ENCODE measurements around the gene ZBTB2. TPM values are rescaled to one million over a fixed set of nuclear protein-coding genes. Genes with fewer than 3 reads are reported as not detected.

ZBTB2 gene
- total and polyA plus RNA-seq, 10 of the 15 experiments (the other 5 are each of a cell fraction or from before 2014, with no cell fraction given), result 4.2 to 21.9 (median 15.0) TPM

GRCh38 chr6:151393410-151393809 lies 2.1 kb upstream of the ZBTB2 start:
- RAD21 ChIA-PET (ENCODE audit: unreplicated experiment), result no interaction called here
- TF ChIP-seq ATF7 (IDR thresholded peaks at IDR 0.05; ENCODE audit: low read depth) (no peak), ZBED1 (IDR thresholded peaks at IDR 0.05; ENCODE audit: borderline replicate concordance) (no peak), RELA (IDR thresholded peaks at IDR 0.05; ENCODE audit: borderline replicate concordance, partially characterized antibody) (no peak), SMC3 (IDR thresholded peaks at IDR 0.05; ENCODE audit: borderline replicate concordance, low read length) (no peak), NR2C2 (IDR thresholded peaks at IDR 0.05; ENCODE audit: borderline replicate concordance, control insufficient read depth, insufficient read length, low read depth) (no peak), POLR2AphosphoS2 (IDR thresholded peaks at IDR 0.05; ENCODE audit: low read depth, low read length) (no peak), ZNF622 (IDR thresholded peaks at IDR 0.05) (no peak), ZBTB11 (CRISPR knock-in tag; IDR thresholded peaks at IDR 0.05) (no peak), IKZF2 (IDR thresholded peaks at IDR 0.05) (no peak), ZNF384 (IDR thresholded peaks at IDR 0.05; ENCODE audit: borderline replicate concordance, low read depth, low read length) (no peak), KAT2A (conservative IDR thresholded peaks at IDR 0.05; ENCODE audit: control insufficient read depth, low read depth, low read length) (no peak), RCOR1 (conservative IDR thresholded peaks at IDR 0.05; ENCODE audit: low read depth, low read length) (no peak), KLF5 (IDR thresholded peaks at IDR 0.05; ENCODE audit: partially characterized antibody) (no peak), SP1 (IDR thresholded peaks at IDR 0.05; ENCODE audit: low read depth, low read length) (no peak), BRCA1 (IDR thresholded peaks at IDR 0.05; ENCODE audit: low read depth, low read length) (no peak), MEF2A (IDR thresholded peaks at IDR 0.05; ENCODE audit: insufficient read depth, low read depth, low read length) (no peak)
- TF ChIP-seq, protein P1, sequence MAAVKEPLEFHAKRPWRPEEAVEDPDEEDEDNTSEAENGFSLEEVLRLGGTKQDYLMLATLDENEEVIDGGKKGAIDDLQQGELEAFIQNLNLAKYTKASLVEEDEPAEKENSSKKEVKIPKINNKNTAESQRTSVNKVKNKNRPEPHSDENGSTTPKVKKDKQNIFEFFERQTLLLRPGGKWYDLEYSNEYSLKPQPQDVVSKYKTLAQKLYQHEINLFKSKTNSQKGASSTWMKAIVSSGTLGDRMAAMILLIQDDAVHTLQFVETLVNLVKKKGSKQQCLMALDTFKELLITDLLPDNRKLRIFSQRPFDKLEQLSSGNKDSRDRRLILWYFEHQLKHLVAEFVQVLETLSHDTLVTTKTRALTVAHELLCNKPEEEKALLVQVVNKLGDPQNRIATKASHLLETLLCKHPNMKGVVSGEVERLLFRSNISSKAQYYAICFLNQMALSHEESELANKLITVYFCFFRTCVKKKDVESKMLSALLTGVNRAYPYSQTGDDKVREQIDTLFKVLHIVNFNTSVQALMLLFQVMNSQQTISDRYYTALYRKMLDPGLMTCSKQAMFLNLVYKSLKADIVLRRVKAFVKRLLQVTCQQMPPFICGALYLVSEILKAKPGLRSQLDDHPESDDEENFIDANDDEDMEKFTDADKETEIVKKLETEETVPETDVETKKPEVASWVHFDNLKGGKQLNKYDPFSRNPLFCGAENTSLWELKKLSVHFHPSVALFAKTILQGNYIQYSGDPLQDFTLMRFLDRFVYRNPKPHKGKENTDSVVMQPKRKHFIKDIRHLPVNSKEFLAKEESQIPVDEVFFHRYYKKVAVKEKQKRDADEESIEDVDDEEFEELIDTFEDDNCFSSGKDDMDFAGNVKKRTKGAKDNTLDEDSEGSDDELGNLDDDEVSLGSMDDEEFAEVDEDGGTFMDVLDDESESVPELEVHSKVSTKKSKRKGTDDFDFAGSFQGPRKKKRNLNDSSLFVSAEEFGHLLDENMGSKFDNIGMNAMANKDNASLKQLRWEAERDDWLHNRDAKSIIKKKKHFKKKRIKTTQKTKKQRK (IDR thresholded peaks at IDR 0.05; ENCODE audit: low read depth, low read length), result no peak
- TF ChIP-seq, protein P2, sequence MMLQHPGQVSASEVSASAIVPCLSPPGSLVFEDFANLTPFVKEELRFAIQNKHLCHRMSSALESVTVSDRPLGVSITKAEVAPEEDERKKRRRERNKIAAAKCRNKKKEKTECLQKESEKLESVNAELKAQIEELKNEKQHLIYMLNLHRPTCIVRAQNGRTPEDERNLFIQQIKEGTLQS (IDR thresholded peaks at IDR 0.05; ENCODE audit: borderline replicate concordance, extremely low read depth, low read depth, low read length), result no peak

More at GRCh38 chr6:151393410-151393809, 2.1 kb upstream of the ZBTB2 start:
- Histone ChIP-seq H3K9me3 (replicated peaks; ENCODE audit: control insufficient read depth, insufficient read depth, low read length) (no peaks in the 10 kb centered on the region), H3K4me2 (ENCODE audit: control insufficient read depth, insufficient read depth) (peak overlapping the region; percentile 93), H3K36me3 (ENCODE audit: control insufficient read depth in 2 of 2, insufficient read depth in 2 of 2, low read length in 1 of 2) (peaks cover 0 to 4% of the 10 kb centered on the region in 2 experiments; a peak in 1 of 4 replicates), H3K27ac (ENCODE audit: control insufficient read depth, insufficient read depth) (peak overlapping the region; percentile 56; the same call in 1 of the 2 replicates), H3K79me2 (ENCODE audit: control insufficient read depth, insufficient read depth, low read length) (peaks cover 86% of the 10 kb centered on the region), H3K27me3 (replicated peaks in 1 of 2; ENCODE audit: control insufficient read depth in 2 of 2, insufficient read depth in 2 of 2, low read length in 1 of 2) (no peaks in the 10 kb centered on the region), H2AFZ (ENCODE audit: control insufficient read depth, low read depth, low read length) (no peak overlapping the region), H4K20me1 (ENCODE audit: control insufficient read depth, insufficient read depth) (0 out of 2 replicates have a peak, but pooled peaks cover 6% of the 10 kb centered on the region), H3K9ac (ENCODE audit: control insufficient read depth, insufficient read depth, low read length) (peak overlapping the region; percentile 36), H3K4me1 (ENCODE audit: control insufficient read depth, insufficient read depth, low read length) (peaks cover 18% of the 10 kb centered on the region), H3K4me3 (peak overlapping the region; percentile 82)
- CTCF ChIA-PET, result interaction anchor here (1.2 to 5.9 kb wide), 4 partner anchors 9 to 58 kb away, joined by 4 to 63 read pairs (median 6); no protein-coding TSS in a partner anchor
- no peak for ATAC-seq
- WGBS (ENCODE audit: insufficient coverage, insufficient replicate concordance, low lambda C conversion rate, missing lambda C conversion rate), result 0% methylated on average over 4 of the region's 4 CpGs
- BruUV-seq (replicated peaks), result no TSS peak
- intact Hi-C loops (cut with micrococcal nuclease; ENCODE audit: unreplicated experiment), result loop anchor here (5.0 kb wide), 2 partner anchors 309 to 1589 kb away; partner anchors contain the start of gene FBXO5
- FAIRE-seq, result no peak
- POLR2A ChIA-PET, result interaction anchor here (0.6 to 1.4 kb wide), 2 partner anchors 12 to 58 kb away, joined by 3 to 6 read pairs; partner anchors contain the start of gene RMND1
- SMC1A ChIA-PET (ENCODE audit: uncharacterized antibody, unreplicated experiment), result interaction anchor here (0.9 kb wide), 2 partner anchors 58 to 91 kb away, joined by 4 to 6 read pairs; no protein-coding TSS in a partner anchor
- in situ Hi-C loops (cut with MboI), result no loop called here
- no peak for DNase-seq (ENCODE audit: low read depth, low spot score)
